ENCODE results near the gene CTU2.

The CTU2 gene

GRCh38 chr16:88762258-88762870 is 56.1 kb downstream of the CTU2 start:
- DNase-seq = no peak

- DNase-seq = no peak
Observed at GRCh38 chr16:88762941-88763340, 56.6 kb downstream of the CTU2 start.

GRCh38 chr16:88763502-88764053 is 57.3 kb downstream of the CTU2 start:
- DNase-seq = no peak

GRCh38 chr16:88764080-88764479 is 57.8 kb downstream of the CTU2 start:
- no peak for DNase-seq

- DNase-seq = no peak
Observed at GRCh38 chr16:88764913-88765349, 58.6 kb downstream of the CTU2 start.
